Subcutaneous abdominal adipose tissue (tissue), 5 donors: ENCODE data around the gene NPR2.

Experiments
- H3K27ac ChIP-seq: one replicate; pipeline ENCODE4 v1.7.0; 2013; ENCODE audit warnings: low read depth, mild to moderate bottlenecking, inconsistent platforms, low read length, moderate library complexity
- H3K27me3 ChIP-seq, 5 donors: one replicate each; pipeline ENCODE4 v1.7.0; 2013; ENCODE audit warnings: low read length in 5 of 5, inconsistent platforms in 1 of 5; ENCODE audit not compliant: control insufficient read depth in 5 of 5, insufficient read depth in 4 of 5
- H3K36me3 ChIP-seq, 5 donors: one replicate each; pipeline ENCODE4 v1.7.0; 2013; ENCODE audit warnings: low read length in 5 of 5; ENCODE audit not compliant: control insufficient read depth in 5 of 5, insufficient read depth in 5 of 5
- H3K4me1 ChIP-seq, 5 donors: one replicate each; pipeline ENCODE4 v1.7.0; 2013; ENCODE audit warnings: low read length in 5 of 5, mild to moderate bottlenecking in 3 of 5, moderate library complexity in 1 of 5; ENCODE audit not compliant: control insufficient read depth in 5 of 5, insufficient read depth in 5 of 5
- H3K4me3 ChIP-seq, 5 donors: one replicate each; pipeline ENCODE4 v1.7.0; 2013; ENCODE audit warnings: low read length in 5 of 5, low read depth in 1 of 5
- H3K9ac ChIP-seq, 5 donors: one replicate each; pipeline ENCODE4 v1.7.0; 2013; ENCODE audit warnings: low read length in 5 of 5, mild to moderate bottlenecking in 4 of 5, moderate library complexity in 3 of 5
- H3K9me3 ChIP-seq, 5 donors: one replicate each; pipeline ENCODE4 v1.7.0; 2013; ENCODE audit warnings: low read length in 5 of 5; ENCODE audit not compliant: control insufficient read depth in 5 of 5
- donor health status: healthy.
- donor health status: healthy.
- donor health status: healthy.
- donor health status: healthy.
- donor health status: healthy.

The NPR2 gene

GRCh38 chr9:35791297-35791921 lies at the start of gene NPR2:
TSS of gene NPR2 (plus strand) at chr9:35791591. CDS start at chr9:35792409, 818 bp downstream.
- Histone ChIP-seq H3K4me1 (peaks cover 0 to 44% (median 41%) of the 10 kb centered on the region in 5 donors), H3K4me3 (peak within 1 kb of the TSS; percentile 61 to 69 (median 62)), H3K36me3 (no peaks in the 10 kb centered on the region), H3K9me3 (no peaks in the 10 kb centered on the region), H3K9ac (peak within 1 kb of the TSS in 4 of 5 donors; percentile 57 to 80 (median 73)), H3K27ac (peak within 1 kb of the TSS; percentile 69), H3K27me3 (no peaks in the 10 kb centered on the region)

DNA sequence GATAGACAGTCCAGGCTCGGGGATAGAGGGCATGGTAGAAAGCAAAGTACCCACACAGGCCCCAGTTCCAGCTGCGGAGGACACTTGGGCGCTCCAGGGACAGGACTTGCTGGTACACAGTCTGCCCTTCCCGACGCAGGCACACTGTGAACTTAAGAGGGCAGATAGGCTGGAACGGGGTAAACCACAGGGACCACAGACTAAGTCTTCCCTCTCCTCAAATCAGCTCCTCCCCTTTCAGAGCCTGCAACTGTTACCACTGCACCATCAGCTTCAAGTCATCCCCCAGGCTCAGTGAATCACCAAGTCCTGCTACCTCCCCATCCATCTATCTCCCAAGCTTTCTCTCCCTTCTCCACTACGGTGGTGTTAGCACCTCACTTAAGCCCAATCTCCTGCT lies 49.7 kb upstream of the NPR2 start:
- Histone ChIP-seq H3K4me3 (no peak overlapping the region), H3K9me3 (no peaks in the 10 kb centered on the region), H3K9ac (no peak overlapping the region), H3K27me3 (no peaks in the 10 kb centered on the region), H3K4me1 (peaks cover 2 to 19% (median 14%) of the 10 kb centered on the region in 5 donors), H3K27ac (no peak overlapping the region), H3K36me3 (peaks cover 15 to 80% (median 78%) of the 10 kb centered on the region in 5 donors)

GRCh38 chr9:35743452-35743851 lies 47.9 kb upstream of the NPR2 start:
- Histone ChIP-seq H3K9me3 (no peaks in the 10 kb centered on the region), H3K4me3 (no peak overlapping the region), H3K27me3 (no peaks in the 10 kb centered on the region), H3K4me1 (peaks cover 11 to 36% (median 31%) of the 10 kb centered on the region in 5 donors), H3K9ac (no peak overlapping the region), H3K27ac (no peak overlapping the region), H3K36me3 (peaks cover 15 to 63% (median 61%) of the 10 kb centered on the region in 5 donors)

DNA sequence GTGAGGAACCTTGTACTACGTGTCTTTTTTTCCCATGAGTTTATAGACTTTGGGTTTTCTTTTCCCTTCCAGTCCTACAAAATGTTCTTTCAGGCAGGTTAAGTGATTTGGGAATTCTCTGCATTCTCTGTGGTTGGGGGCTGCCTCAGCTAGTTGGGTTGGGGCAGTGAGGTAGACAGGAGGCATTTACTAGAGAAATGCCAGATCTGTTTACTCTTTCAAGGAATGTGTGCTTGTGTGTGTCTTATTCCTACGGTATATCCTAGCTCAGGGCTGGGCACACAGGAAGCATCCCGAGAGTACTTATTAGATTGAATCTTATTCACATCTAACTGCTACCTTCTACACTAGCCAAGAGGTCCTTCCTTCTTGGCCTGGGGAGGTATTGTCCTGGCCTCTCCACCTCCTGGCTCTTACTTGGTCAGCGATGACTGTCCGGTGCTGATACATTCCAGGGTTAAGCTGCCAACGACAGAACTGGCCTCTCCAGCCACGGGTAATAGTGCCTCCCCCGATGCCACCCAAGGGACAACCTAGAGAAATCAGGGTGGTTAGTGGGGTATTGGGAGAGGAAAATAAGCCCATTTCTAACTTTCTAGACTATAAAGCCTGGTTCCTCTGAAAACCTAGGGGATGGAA lies 47.4 kb upstream of the NPR2 start:
- no peaks in the 10 kb centered on the region for H3K27me3 ChIP-seq
- H3K4me3 ChIP-seq: no peak overlapping the region
- H3K4me1 ChIP-seq: peaks cover 11 to 37% (median 33%) of the 10 kb centered on the region in 5 donors
- H3K9ac ChIP-seq: no peak overlapping the region
- no peaks in the 10 kb centered on the region for H3K9me3 ChIP-seq
- H3K27ac ChIP-seq: no peak overlapping the region
- peaks cover 15 to 57% (median 56%) of the 10 kb centered on the region in 5 donors for H3K36me3 ChIP-seq

GRCh38 chr9:35745569-35745968 lies 45.8 kb upstream of the NPR2 start:
- peaks cover 16 to 49% (median 44%) of the 10 kb centered on the region in 5 donors for H3K4me1 ChIP-seq
- H3K9me3 ChIP-seq: no peaks in the 10 kb centered on the region
- peak overlapping the region in 1 of 5 donors; percentile 78 for H3K4me3 ChIP-seq
- peak overlapping the region in 4 of 5 donors; percentile 31 to 60 (median 37) for H3K9ac ChIP-seq
- peak overlapping the region; percentile 19 for H3K27ac ChIP-seq
- peaks cover 15 to 43% (median 41%) of the 10 kb centered on the region in 5 donors for H3K36me3 ChIP-seq
- no peaks in the 10 kb centered on the region for H3K27me3 ChIP-seq

DNA sequence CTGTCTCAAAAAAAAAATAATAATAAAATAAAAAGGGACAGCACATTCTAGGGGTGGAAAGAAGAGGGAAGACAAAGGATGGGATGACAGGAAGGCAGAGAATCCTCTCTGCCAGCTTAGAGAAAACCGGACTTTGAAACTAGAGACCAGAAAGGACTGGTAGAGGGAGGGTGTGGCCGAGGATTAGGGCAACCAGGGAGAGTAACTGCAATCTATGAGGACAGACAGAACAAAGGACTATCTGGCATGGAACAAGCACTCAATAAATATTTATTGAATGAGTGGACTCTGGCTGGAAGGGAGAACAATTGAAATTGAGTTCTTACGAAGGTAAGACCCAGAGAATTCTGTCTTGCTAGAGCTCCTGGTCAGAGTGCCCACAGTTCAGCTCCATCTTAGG lies 44.8 kb upstream of the NPR2 start:
- H3K27ac ChIP-seq: peak overlapping the region; percentile 25
- peak overlapping the region; percentile 75 to 95 (median 89) for H3K4me3 ChIP-seq
- no peaks in the 10 kb centered on the region for H3K27me3 ChIP-seq
- H3K36me3 ChIP-seq: peaks cover 15 to 45% (median 42%) of the 10 kb centered on the region in 5 donors
- peak overlapping the region in 3 of 5 donors; percentile 86 to 97 (median 96) for H3K9ac ChIP-seq
- no peaks in the 10 kb centered on the region for H3K9me3 ChIP-seq
- H3K4me1 ChIP-seq: peaks cover 16 to 52% (median 49%) of the 10 kb centered on the region in 5 donors

GRCh38 chr9:35748242-35748857 lies 43.0 kb upstream of the NPR2 start:
- Histone ChIP-seq H3K4me3 (peak overlapping the region; percentile 75 to 95 (median 89)), H3K27ac (peak overlapping the region; percentile 91), H3K9ac (peak overlapping the region; percentile 85 to 97 (median 95)), H3K36me3 (peaks cover 9 to 45% (median 42%) of the 10 kb centered on the region in 5 donors), H3K9me3 (no peaks in the 10 kb centered on the region), H3K27me3 (no peaks in the 10 kb centered on the region), H3K4me1 (peaks cover 16 to 52% (median 49%) of the 10 kb centered on the region in 5 donors)

DNA sequence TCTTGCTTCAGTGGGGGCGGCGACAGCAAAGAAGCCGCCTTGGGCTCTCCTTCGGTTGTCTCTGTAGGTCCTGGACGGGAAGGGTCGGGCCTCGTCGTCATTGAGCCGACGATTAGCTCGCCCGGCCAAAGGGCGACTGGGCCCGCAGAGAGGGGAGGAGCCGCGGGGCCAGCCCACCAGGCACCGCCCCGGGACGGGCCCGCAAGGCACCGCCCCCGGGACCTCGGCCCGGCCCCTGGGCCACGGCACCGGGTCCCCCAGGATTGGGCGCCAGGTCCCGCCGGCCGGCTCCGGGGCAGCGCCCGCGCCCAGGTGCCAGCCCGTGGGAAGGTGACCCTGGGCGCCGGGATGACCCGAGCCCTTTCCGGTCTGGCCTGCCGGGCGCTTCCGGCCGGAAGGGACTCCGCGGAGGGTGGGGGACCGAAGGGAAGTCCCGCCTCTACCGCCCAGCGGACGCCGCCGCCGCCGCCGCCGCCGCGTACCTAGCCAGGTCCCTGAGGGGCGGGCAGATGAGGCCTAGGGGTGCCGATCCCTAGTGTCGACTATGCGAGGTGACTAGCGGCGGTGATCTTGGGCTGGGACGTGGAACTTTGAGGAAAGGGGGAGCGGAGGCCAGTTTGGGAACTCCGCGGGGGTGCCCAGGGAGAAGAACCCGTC lies 42.4 kb upstream of the NPR2 start, which contains the start of the genes GBA2 and RGP1:
Gene GBA2, minus strand, starts transcription at position 371 of the 657 bp plus-strand sequence. CDS start 524 bp downstream, outside the sequence.
Gene RGP1, plus strand, starts transcription at position 430 of the 657 bp plus-strand sequence. CDS start 469 bp downstream, outside the sequence.
- Histone ChIP-seq H3K9me3 (no peaks in the 10 kb centered on the region), H3K36me3 (peaks cover 5 to 45% (median 42%) of the 10 kb centered on the region in 5 donors), H3K9ac (peak within 1 kb of the TSS; percentile 85 to 97 (median 95)), H3K27me3 (no peaks in the 10 kb centered on the region), H3K27ac (peak within 1 kb of the TSS; percentile 91), H3K4me3 (peak within 1 kb of the TSS; percentile 75 to 95 (median 89)), H3K4me1 (peaks cover 16 to 52% (median 49%) of the 10 kb centered on the region in 5 donors)

DNA sequence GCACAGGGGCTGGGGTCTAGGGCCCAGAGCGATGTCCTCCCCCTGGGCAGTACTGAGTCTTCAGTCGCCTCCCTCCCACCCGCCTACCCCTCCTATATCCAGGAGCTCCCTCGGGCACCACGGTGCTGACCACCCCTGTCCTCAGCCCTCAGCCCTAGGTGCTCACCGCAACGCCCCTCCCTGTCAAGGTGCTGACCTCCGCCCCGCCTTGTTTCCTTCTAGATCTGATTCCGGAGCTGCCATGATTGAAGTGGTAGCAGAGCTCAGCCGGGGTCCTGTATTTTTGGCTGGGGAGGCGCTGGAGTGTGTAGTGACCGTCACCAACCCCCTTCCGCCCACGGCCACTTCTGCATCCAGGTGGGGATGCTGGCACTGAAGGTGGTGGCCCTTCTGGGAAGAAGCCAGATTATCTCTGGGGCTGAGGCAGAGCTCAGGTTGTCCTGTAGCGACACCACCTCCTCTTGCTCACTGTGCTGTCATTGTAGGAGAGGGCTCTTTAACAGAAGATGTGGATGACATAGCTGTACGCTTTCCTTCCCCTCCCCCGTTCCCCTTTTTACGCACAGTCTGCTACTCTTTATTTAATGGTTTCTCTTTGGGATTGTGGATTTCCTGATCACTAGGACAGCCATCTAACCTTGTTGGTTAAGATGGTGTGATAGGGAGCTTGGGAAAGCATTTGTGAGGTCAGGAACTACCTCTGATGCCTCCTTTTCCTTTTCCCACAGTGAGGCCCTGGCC lies 41.7 kb upstream of the NPR2 start:
- Histone ChIP-seq H3K27me3 (no peaks in the 10 kb centered on the region), H3K4me3 (peak overlapping the region; percentile 75 to 95 (median 89)), H3K27ac (peak overlapping the region; percentile 91), H3K4me1 (peaks cover 16 to 52% (median 44%) of the 10 kb centered on the region in 5 donors), H3K36me3 (peaks cover 5 to 45% (median 42%) of the 10 kb centered on the region in 5 donors), H3K9me3 (no peaks in the 10 kb centered on the region), H3K9ac (peak overlapping the region; percentile 71 to 96 (median 95))
